Mesothelial cell of epicardium (in vitro differentiated cells): ENCODE results near the gene HECW1. TPM values are rescaled to one million over a fixed set of nuclear protein-coding genes. Genes with fewer than 3 reads are reported as not detected.
A peak's percentile ranks its signal among the peaks of the same experiment; 100 is the strongest.

ENCODE experiments used
- DNase-seq, 2 experiments: peaks; one replicate each; pipeline ENCODE4 v3.0.0; 2021; ENCODE audit warnings: low spot score in 2 of 2; ENCODE audit not compliant: unreplicated experiment in 2 of 2
- H3K27ac Mint-ChIP-seq: 2 replicates; pipeline ENCODE4 v1.8.0; 2021; ENCODE audit warnings: mixed read lengths
- H3K27me3 Mint-ChIP-seq: 2 replicates; pipeline ENCODE4 v1.8.0; 2021; ENCODE audit warnings: low read depth, mixed read lengths
- H3K36me3 Mint-ChIP-seq: 2 replicates; pipeline ENCODE4 v1.8.0; 2021; ENCODE audit warnings: mixed read lengths
- H3K4me1 Mint-ChIP-seq: 2 replicates; pipeline ENCODE4 v1.8.0; 2021; ENCODE audit warnings: mixed read lengths
- H3K4me3 Mint-ChIP-seq: 2 replicates; pipeline ENCODE4 v1.8.0; 2021; ENCODE audit warnings: mild to moderate bottlenecking, moderate library complexity, mixed read lengths
- H3K9me3 Mint-ChIP-seq: 2 replicates; pipeline ENCODE4 v1.8.0; 2021; ENCODE audit warnings: mixed read lengths
- total RNA-seq: library from RNA; stranded (reverse); gene quantifications from 3 replicates; pipeline ENCODE4 v1.2.1, GENCODE V29; 2021
- TF ChIP-seq, protein P1 (sequence below): fragments of 200-600 bp; sonication (generic); IDR thresholded peaks from one replicate; pipeline ENCODE4 v1.5.0; 2021; ENCODE audit warnings: antibody characterized with exemption; ENCODE audit not compliant: unreplicated experiment

HECW1 gene
- total RNA-seq, 1 donor from 2014 or later, result 1.4 TPM

DNA sequence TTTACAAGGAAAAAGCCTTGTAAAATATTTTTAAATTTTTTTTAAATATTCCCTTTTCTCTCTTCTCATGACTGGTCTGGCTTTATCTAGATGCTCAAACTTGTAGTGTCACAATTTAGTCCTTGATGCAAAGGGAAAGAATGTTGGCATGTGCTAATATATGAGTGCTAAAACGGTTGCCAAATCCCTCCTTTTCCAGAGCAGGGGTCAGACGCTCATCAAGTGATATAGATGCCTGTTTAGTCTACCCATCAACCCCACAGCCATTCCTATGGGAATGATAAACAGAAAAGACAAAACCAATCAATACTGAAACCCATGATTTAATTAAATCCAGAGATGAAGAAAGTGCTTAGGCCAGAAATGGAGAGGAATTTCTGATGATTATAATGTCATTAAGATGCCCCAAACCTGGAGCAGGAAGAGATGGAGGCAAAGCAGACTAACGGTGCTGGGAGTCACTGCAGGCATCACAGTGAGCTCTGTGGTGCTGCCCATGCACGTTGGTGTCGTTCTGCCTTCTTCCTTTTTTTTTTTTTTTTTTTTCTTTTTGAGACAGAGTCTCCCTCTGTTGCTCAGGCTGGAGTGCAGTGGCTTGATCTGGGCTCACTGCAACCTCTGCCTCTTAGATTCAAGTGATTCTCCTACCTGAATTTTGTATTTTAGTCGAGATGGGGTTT is 260.4 kb downstream of the HECW1 start:
- H3K4me1 Mint-ChIP-seq, result peaks cover 18% of the 10 kb centered on the region
- no peak overlapping the region for H3K4me3 Mint-ChIP-seq
- peaks cover 4% of the 10 kb centered on the region for H3K9me3 Mint-ChIP-seq
- no peak overlapping the region for H3K27ac Mint-ChIP-seq
- peaks cover 10% of the 10 kb centered on the region for H3K27me3 Mint-ChIP-seq
- no peaks in the 10 kb centered on the region for H3K36me3 Mint-ChIP-seq
- DNase-seq, result no peak
- TF ChIP-seq, protein P1, sequence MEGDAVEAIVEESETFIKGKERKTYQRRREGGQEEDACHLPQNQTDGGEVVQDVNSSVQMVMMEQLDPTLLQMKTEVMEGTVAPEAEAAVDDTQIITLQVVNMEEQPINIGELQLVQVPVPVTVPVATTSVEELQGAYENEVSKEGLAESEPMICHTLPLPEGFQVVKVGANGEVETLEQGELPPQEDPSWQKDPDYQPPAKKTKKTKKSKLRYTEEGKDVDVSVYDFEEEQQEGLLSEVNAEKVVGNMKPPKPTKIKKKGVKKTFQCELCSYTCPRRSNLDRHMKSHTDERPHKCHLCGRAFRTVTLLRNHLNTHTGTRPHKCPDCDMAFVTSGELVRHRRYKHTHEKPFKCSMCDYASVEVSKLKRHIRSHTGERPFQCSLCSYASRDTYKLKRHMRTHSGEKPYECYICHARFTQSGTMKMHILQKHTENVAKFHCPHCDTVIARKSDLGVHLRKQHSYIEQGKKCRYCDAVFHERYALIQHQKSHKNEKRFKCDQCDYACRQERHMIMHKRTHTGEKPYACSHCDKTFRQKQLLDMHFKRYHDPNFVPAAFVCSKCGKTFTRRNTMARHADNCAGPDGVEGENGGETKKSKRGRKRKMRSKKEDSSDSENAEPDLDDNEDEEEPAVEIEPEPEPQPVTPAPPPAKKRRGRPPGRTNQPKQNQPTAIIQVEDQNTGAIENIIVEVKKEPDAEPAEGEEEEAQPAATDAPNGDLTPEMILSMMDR, result no peak

DNA sequence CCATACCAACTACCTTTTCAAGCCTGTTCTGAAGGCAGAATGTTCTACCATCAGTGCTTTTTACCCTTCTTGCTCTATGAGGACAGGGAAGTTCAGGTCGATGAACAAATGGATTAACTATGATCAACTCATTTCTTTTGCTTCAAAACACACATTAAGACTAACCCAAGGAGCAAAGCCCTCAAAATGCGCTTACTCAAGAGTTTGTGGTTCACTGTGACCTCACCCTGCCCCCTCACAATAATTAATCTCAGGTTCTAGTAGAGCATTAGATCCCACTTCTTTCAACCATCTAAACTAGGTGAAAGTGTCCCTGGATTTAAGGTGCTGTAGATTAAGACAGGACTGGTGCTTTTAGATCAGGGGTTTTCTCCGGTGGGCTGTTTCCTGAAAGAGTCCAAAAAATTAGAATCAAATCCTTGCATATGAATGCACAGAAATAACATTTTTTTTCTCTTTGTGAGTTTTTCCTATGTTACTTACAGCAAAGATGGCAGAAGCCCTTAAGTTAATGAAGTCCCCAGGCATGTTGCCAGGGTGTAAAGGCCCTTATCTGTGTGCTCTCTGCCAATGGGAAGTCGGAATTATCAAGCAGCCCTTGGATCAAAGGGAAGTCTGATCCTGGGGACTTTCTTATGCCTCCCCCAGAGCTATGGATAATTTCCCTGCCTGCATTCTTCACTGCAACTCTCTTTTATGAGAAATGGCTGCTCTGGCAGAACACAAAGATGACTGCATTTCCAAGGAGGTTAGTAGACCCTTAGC is 264.9 kb downstream of the HECW1 start:
- Mint-ChIP-seq H3K27me3 (peaks cover 4% of the 10 kb centered on the region), H3K27ac (peak overlapping the region; percentile 59), H3K9me3 (no peaks in the 10 kb centered on the region), H3K36me3 (no peaks in the 10 kb centered on the region), H3K4me3 (no peak overlapping the region), H3K4me1 (peaks cover 25% of the 10 kb centered on the region)
- TF ChIP-seq, protein P1, result no peak
- DNase-seq, result peak in 1 of 2 experiments; percentile 44

DNA sequence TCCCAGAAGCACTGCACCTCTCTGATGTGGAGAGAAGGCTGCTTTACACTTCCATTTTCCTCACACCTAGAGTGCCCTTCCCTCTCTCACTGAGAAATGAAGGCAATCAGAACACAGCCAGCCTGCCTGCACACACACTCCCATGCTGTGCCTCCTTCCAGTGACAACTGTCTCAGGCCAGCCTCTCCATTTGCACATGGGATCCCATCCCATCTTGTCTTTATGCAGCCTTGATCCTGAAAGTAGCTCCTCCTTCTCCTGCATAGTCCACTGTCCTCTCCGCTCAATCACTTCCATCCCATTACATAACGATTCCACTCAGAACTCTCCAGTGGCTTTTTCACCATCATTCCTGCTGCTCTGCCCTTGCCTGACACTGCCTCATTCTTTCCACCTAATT is 266.8 kb downstream of the HECW1 start:
- H3K4me3 Mint-ChIP-seq, result no peak overlapping the region
- DNase-seq, result no peak

DNA sequence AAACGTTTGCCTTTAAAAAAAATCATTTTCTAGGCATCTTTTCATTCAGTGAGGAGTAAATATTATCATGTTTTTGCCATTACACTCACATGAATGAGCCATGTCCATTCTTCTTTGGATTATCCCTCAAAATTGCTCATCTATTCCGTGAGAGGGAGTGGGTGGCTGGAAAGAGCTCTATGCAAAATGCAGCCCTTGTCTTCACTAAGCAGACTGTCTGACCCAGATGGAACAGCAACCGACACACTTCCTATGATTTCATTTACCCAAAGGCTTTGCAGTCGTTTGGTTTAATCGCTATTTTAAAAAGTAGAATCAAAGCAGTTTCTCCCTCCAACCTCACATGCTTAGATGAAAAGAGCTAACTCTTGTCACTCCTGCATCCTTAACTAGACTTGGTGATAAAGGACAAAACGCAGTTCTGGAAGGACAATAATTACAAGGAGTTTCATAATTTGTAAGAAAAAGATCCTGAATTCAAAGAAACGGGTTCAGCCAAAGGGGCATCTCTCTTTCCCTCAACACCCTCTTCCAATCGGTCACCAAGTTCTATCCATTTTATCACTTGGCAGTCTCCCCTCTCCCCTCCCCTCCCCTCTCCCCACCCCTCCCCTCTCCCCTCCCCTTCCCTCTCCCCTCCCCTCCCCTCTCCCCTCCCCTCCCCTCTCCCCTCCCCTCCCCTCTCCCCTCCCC is 272.3 kb downstream of the HECW1 start:
- TF ChIP-seq, protein P1, result no peak
- Mint-ChIP-seq H3K9me3 (peaks cover 6% of the 10 kb centered on the region), H3K4me1 (peaks cover 13% of the 10 kb centered on the region), H3K4me3 (no peak overlapping the region), H3K27me3 (peaks cover 9% of the 10 kb centered on the region), H3K36me3 (no peaks in the 10 kb centered on the region), H3K27ac (no peak overlapping the region)
- DNase-seq, result no peak

More for the DNA sequence above, 266.8 kb downstream of the HECW1 start:
- peaks cover 7% of the 10 kb centered on the region for H3K27me3 Mint-ChIP-seq
- peaks cover 22% of the 10 kb centered on the region for H3K4me1 Mint-ChIP-seq
- H3K27ac Mint-ChIP-seq, result peak overlapping the region; percentile 44
- TF ChIP-seq, protein P1, result no peak
- H3K36me3 Mint-ChIP-seq, result no peaks in the 10 kb centered on the region
- H3K9me3 Mint-ChIP-seq, result no peaks in the 10 kb centered on the region

DNA sequence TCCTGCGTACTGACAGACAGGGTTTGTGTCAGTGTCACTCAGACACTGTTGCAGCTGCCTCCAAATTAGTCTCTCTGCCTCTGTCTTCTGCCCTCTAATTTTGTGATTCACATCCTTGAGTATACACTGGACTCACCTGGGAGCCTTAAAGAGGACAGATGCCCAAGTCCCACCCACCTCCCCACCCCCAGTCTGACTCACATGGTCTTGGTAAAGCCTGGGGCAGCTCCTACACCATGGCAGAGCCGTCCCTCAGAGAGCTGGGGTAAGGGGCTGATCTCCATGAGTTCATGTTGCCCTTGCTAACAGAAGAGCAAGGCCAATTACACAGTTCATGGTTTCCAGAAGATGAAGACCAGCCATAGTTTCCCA is 272.8 kb downstream of the HECW1 start:
- Mint-ChIP-seq H3K4me3 (no peak overlapping the region), H3K27me3 (peaks cover 8% of the 10 kb centered on the region), H3K4me1 (peaks cover 13% of the 10 kb centered on the region), H3K9me3 (peaks cover 6% of the 10 kb centered on the region), H3K36me3 (no peaks in the 10 kb centered on the region), H3K27ac (no peak overlapping the region)
- TF ChIP-seq, protein P1, result no peak
- no peak for DNase-seq
